HepG2 (cell line): ENCODE measurements around the gene CDH22. TPM values are rescaled to one million over a fixed set of nuclear protein-coding genes. Genes with fewer than 3 reads are reported as not detected.

ENCODE experiments used
- ATAC-seq: fragments of 200-7000 bp; cut with Tn5 transposase; 3 replicates; pipeline ENCODE4 v1.9.1; 2020; ENCODE audit warnings: mild to moderate bottlenecking, moderate library complexity
- BruUV-seq: library from RNA; stranded (reverse); fragments of 400-500 nt; replicated peaks from 2 replicates; lab custom pipeline; 2021; lab: Mats Ljungman, UMichigan
- CTCF ChIA-PET: fragments of 300-600 bp; formaldehyde crosslinking; extraction: SDS; loops from one replicate; lab custom pipeline; 2021; ENCODE audit warnings: low total read pairs, inconsistent platforms, low intra/inter-chr PET ratio; lab: Yijun Ruan, JAX
- POLR2A ChIA-PET: fragments of 350-600 bp; sonication (Branson Sonifier 250); formaldehyde crosslinking; loops from one replicate; lab custom pipeline; 2020; ENCODE audit warnings: antibody characterized with exemption, inconsistent platforms; lab: Yijun Ruan, JAX
- DNase-seq: peaks from one replicate; pipeline ENCODE4 v3.0.0-alpha.2; 2015; ENCODE audit warnings: low spot score
- FAIRE-seq: peaks from 3 replicates; lab custom pipeline; 2011; peaks lifted over from hg19 to GRCh38; lab: Jason Lieb, UNC
- H2AFZ ChIP-seq: one replicate; pipeline ENCODE4 v1.6.1; 2011; ENCODE audit warnings: low read length, inconsistent platforms
- H3K27ac ChIP-seq: fragments of 300-600 bp; 3 replicates; pipeline ENCODE4 v1.8.0; 2011; ENCODE audit warnings: mixed run types, mild to moderate bottlenecking, mixed read lengths, low read length, inconsistent platforms; ENCODE audit not compliant: insufficient read depth; ENCODE audit errors: extremely low read length
- H3K27me3 ChIP-seq, 2 experiments: fragments of 200-600 bp in 1 of 2; 2 replicates in 1 of 2; 3 replicates in 1 of 2; pipeline versions ENCODE4 v1.6.0 to v1.8.0; 2011; ENCODE audit warnings: low read length in 2 of 2, mild to moderate bottlenecking in 2 of 2, moderate library complexity in 2 of 2, inconsistent platforms in 1 of 2; ENCODE audit not compliant: insufficient read depth in 2 of 2, control insufficient read depth in 1 of 2
- H3K36me3 ChIP-seq, 2 experiments: fragments of 200-600 bp in 1 of 2; replicated peaks in 1 of 2; 2 replicates in 1 of 2; 3 replicates in 1 of 2; pipeline versions ENCODE4 v1.5.1 to v1.8.0; 2011; ENCODE audit warnings: low read length in 2 of 2, inconsistent platforms in 1 of 2; ENCODE audit not compliant: insufficient read depth in 2 of 2, control insufficient read depth in 1 of 2
- H3K4me1 ChIP-seq: 2 replicates; pipeline ENCODE4 v1.5.1; 2012; ENCODE audit warnings: low read length, inconsistent platforms; ENCODE audit not compliant: insufficient read depth
- H3K4me2 ChIP-seq: 2 replicates; pipeline ENCODE4 v1.6.0; 2011; ENCODE audit warnings: low read depth, low read length, inconsistent platforms
- H3K4me3 ChIP-seq, 3 experiments: fragments of 200-600 bp in 1 of 3; sonication (generic), shearing (Covaris generic) in 1 of 3; replicated peaks in 1 of 3; 2 replicates each; pipeline ENCODE4 v1.5.1; 2011 to 2016; ENCODE audit warnings: low read length in 3 of 3, inconsistent platforms in 2 of 3, low read depth in 2 of 3, mild to moderate bottlenecking in 2 of 3, control low read depth in 1 of 3, mixed read lengths in 1 of 3; ENCODE audit not compliant: insufficient read depth in 1 of 3
- H3K79me2 ChIP-seq: one replicate; pipeline ENCODE4 v1.6.1; 2011; ENCODE audit warnings: low read length, inconsistent platforms; ENCODE audit not compliant: insufficient read depth
- H3K9ac ChIP-seq: 2 replicates; pipeline ENCODE4 v1.6.0; 2011; ENCODE audit warnings: mild to moderate bottlenecking, low read depth, low read length, inconsistent platforms; ENCODE audit not compliant: insufficient read depth
- H3K9me3 ChIP-seq: 2 replicates; pipeline ENCODE4 v1.5.1; 2012; ENCODE audit warnings: mild to moderate bottlenecking, low read length
- H4K20me1 ChIP-seq: 2 replicates; pipeline ENCODE4 v1.6.0; 2011; ENCODE audit warnings: inconsistent platforms, mild to moderate bottlenecking, low read length, moderate library complexity; ENCODE audit not compliant: insufficient read depth
- JUNB ChIP-seq: sonication (generic); formaldehyde crosslinking; IDR thresholded peaks from 2 replicates; pipeline ENCODE4 v1.8.0; 2022; ENCODE audit warnings: missing genetic modification reagents, mild to moderate bottlenecking, borderline replicate concordance
- LCORL ChIP-seq, 2 experiments: fragments of 450-650 bp in 1 of 2; sonication (generic) in 1 of 2; formaldehyde crosslinking in 1 of 2; IDR thresholded peaks; 2 replicates each; pipeline versions ENCODE4 v1.5.0 to v1.6.1; 2017 to 2020; ENCODE audit warnings: antibody characterized with exemption in 1 of 2, missing genetic modification reagents in 1 of 2
- SALL2 ChIP-seq: sonication (generic); formaldehyde crosslinking; IDR thresholded peaks from 2 replicates; pipeline ENCODE4 v1.8.1; 2023; ENCODE audit warnings: mild to moderate bottlenecking, missing genetic modification reagents, inconsistent platforms
- SRSF9 ChIP-seq: fragments of 200-400 bp; formaldehyde crosslinking; IDR thresholded peaks from 2 replicates; pipeline ENCODE4 v1.6.1; 2018; ENCODE audit warnings: borderline replicate concordance, mild to moderate bottlenecking, low read depth, low read length; ENCODE audit not compliant: insufficient read depth, poor library complexity, severe bottlenecking
- ZNF672 ChIP-seq: sonication (generic); formaldehyde crosslinking; IDR thresholded peaks from 2 replicates; pipeline ENCODE4 v1.8.1; 2022; ENCODE audit warnings: missing genetic modification reagents
- WGBS: methylation state at CpG from one replicate; pipeline ENCODE4 v1.1.6; 2017; ENCODE audit warnings: low lambda C conversion rate; 5-methylcytosine and 5-hydroxymethylcytosine counted together
- in situ Hi-C: cut with HindIII; loops from 2 replicates; pipeline ENCODE4 v1.10.0; 2017; ENCODE audit warnings: low pct_unique_long_range_greater_than_20kb; ENCODE audit not compliant: extremely low pct_ligation_motif_present
- intact Hi-C: fragments of 100-400 bp; cut with micrococcal nuclease; formaldehyde crosslinking; loops from one replicate; pipeline ENCODE4 v1.10.0; 2022; ENCODE audit not compliant: unreplicated experiment
- polyA plus RNA-seq, 8 experiments: library from polyadenylated mRNA; depleted of rRNA in 3 of 8; stranded (reverse) in 7 of 8; unstranded in 1 of 8; fragments of >200 nt; fragmentation: Illumina TruSeq in 4 of 8; extraction: Trizol in 4 of 8; gene quantifications; 2 replicates each; pipeline versions ENCODE4 v1.2.1 to v1.2.3, GENCODE V29; 2011 to 2016; ENCODE audit warnings: low read depth in 4 of 8, missing spikeins in 1 of 8, mixed read lengths in 1 of 8; ENCODE audit not compliant: insufficient read depth in 1 of 8
- total RNA-seq, 5 experiments: library from RNA; depleted of rRNA; stranded (reverse); fragments of >200 nt; fragmentation: Illumina TruSeq; extraction: Trizol; gene quantifications; 2 replicates each; pipeline ENCODE4 v1.2.3, GENCODE V29; 2016; ENCODE audit warnings: low read depth in 1 of 5

The CDH22 gene
- total and polyA plus RNA-seq, 2 of the 13 experiments (the other 11 are each of a cell fraction or from before 2014, with no cell fraction given): not detected

DNA sequence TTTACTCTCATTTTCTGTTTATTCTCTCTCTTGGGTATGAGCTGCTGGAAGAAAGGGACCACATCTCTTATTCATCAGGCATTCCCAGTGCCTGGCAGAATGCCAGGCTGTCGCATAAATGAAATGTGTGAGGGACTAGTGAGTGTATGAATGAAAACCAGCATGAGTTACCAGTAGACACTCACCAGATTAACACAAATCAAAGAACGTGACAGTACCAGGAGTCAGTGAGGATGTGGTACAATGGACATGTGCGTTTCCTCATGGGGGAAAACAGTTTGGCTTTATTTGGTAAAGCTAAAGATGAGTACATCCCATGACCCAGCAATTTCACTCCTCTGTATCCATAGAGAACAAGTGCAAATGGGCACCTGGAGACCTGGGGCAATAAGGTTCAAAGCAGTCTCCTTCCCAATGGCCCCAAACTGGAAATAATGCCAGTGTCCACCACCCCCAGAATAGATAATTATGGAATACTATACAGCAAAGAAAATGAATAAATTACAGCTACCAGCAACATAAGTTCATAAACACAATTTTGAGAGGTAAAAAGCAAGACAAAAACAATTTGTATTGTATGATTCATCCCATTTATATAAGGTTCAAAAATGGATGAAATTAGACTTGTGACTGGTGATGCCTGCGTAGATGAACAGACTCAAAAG lies 93.3 kb downstream of the CDH22 start:
- POLR2A ChIA-PET: no interaction called here
- ATAC-seq: no peak
- DNase-seq: no peak
- no peak overlapping the region for H2AFZ ChIP-seq
- no peak for FAIRE-seq
- CTCF ChIA-PET: no interaction called here
- no peaks in the 10 kb centered on the region for H3K79me2 ChIP-seq
- H3K9me3 ChIP-seq: no peaks in the 10 kb centered on the region
- no peak overlapping the region for H3K9ac ChIP-seq
- BruUV-seq: no TSS peak
- no peaks in the 10 kb centered on the region for H4K20me1 ChIP-seq
- intact Hi-C loops: no loop called here
- TF ChIP-seq LCORL (IDR thresholded peaks at IDR 0.05): peak; percentile 93
- no peak for TF ChIP-seq LCORL (CRISPR knock-in tag; IDR thresholded peaks at IDR 0.05)
- no peak for TF ChIP-seq ZNF672 (CRISPR knock-in tag)
- H3K4me2 ChIP-seq: no peak overlapping the region
- peaks cover 6 to 51% of the 10 kb centered on the region in 2 experiments for H3K27me3 ChIP-seq
- no peaks in the 10 kb centered on the region for H3K36me3 ChIP-seq
- in situ Hi-C loops: no loop called here
- H3K27ac ChIP-seq: no peak overlapping the region
- WGBS: 18% methylated on average over 4 of the region's 4 CpGs
- no peaks in the 10 kb centered on the region for H3K4me1 ChIP-seq
- H3K4me3 ChIP-seq: no peak overlapping the region

DNA sequence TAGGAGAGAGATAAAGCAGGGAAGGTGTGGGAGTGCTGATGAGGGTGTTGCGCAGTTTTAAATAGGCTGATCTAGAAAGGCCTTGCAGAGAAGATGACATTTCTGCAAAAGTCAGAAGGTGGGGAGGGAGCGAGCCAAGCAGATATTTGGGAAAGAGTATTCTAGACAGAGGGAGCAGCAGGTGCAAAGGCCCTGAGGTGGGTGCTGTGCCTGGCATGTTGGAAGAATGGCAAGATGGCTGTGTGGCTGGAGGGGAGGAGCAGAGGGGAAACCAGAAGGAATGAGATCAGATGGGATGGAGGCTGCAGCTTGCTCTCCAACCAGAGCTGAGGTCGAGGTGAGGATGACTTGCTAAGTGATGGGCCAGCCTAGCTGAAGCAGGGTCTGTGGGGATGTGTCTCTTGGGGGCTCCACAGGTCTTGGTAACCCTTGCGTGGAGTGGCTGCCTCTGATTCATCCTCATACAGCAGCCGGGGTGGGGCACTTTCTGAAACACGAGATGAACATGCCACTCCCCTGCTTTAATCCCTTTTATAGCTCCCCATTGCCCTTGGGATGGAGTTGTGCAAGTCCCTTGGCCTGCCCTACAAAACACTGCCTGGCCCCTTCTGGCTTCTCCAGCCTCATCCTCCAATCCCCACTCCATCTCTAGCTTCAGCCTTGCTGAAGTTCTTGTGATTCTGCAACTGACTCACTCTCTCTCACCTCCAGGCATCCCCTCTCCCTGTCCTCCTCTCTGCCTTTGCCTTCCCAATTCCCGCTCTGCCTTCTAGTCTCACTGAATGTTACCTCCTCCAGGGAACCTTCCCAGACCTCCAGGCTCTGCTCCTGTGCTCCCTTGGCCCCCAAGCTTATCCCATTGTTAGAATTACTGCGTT lies 94.1 kb downstream of the CDH22 start:
- FAIRE-seq (no peak), DNase-seq (no peak)
- no peak overlapping the region for H3K27ac ChIP-seq
- CTCF ChIA-PET: no interaction called here
- H4K20me1 ChIP-seq: no peaks in the 10 kb centered on the region
- in situ Hi-C loops: no loop called here
- H3K27me3 ChIP-seq: peaks cover 6 to 55% of the 10 kb centered on the region in 2 experiments
- H3K4me3 ChIP-seq: no peak overlapping the region
- H3K4me2 ChIP-seq: no peak overlapping the region
- no peak overlapping the region for H2AFZ ChIP-seq
- no peaks in the 10 kb centered on the region for H3K79me2 ChIP-seq
- TF ChIP-seq SRSF9 (no peak), SALL2 (CRISPR knock-in tag) (no peak), JUNB (CRISPR knock-in tag) (no peak)
- TF ChIP-seq, all 625 proteins: peak for 0
- H3K9ac ChIP-seq: no peak overlapping the region
- 14% methylated on average over 8 of the region's 8 CpGs for WGBS
- H3K36me3 ChIP-seq: no peaks in the 10 kb centered on the region
- ATAC-seq: no peak
- no peaks in the 10 kb centered on the region for H3K4me1 ChIP-seq
- BruUV-seq: no TSS peak
- POLR2A ChIA-PET: no interaction called here
- no peaks in the 10 kb centered on the region for H3K9me3 ChIP-seq
- intact Hi-C loops: no loop called here
